Adrenal gland (tissue), 12 donors: ENCODE measurements around the gene VMAC. TPM values are rescaled to one million over a fixed set of nuclear protein-coding genes. Genes with fewer than 3 reads are reported as not detected.

Experiments used
- DNase-seq, 7 donors: peaks; one replicate each; pipeline ENCODE4 v3.0.0-alpha.2; 2019 to 2020
- H3K27ac ChIP-seq, 5 donors: fragments of 200-600 bp; sonication (generic) in 4 of 5; 1 replicate in 3 of 5; 2 replicates in 2 of 5; pipeline versions ENCODE4 v1.5.1 to v1.8.0; 2016 to 2020; ENCODE audit warnings: mild to moderate bottlenecking in 1 of 5
- H3K27me3 ChIP-seq: fragments of 200-600 bp; 2 replicates; pipeline ENCODE4 v1.8.0; 2021
- H3K36me3 ChIP-seq, 2 donors: fragments of 200-600 bp; replicated peaks in 1 of 2; 1 replicate in 1 of 2; 2 replicates in 1 of 2; pipeline versions ENCODE4 v1.5.1 to v1.8.0; 2018 to 2022
- H3K4me1 ChIP-seq, 2 donors: fragments of 200-600 bp; replicated peaks in 1 of 2; 1 replicate in 1 of 2; 2 replicates in 1 of 2; pipeline versions ENCODE4 v1.5.1 to v1.8.0; 2018 to 2021
- H3K4me3 ChIP-seq, 4 donors: fragments of 200-600 bp; sonication (generic) in 3 of 4; one replicate each; pipeline ENCODE4 v1.5.1; 2016 to 2018
- H3K9me3 ChIP-seq, 3 donors: fragments of 200-600 bp; sonication (generic) in 1 of 3; replicated peaks in 1 of 3; 1 replicate in 2 of 3; 2 replicates in 1 of 3; pipeline versions ENCODE4 v1.5.1 to v1.8.0; 2016 to 2021
- POLR2A ChIP-seq, 2 donors: fragments of 450-650 bp; IDR thresholded peaks; one replicate each; pipeline ENCODE4 v1.6.1; 2017; ENCODE audit warnings: antibody characterized with exemption in 2 of 2, mild to moderate bottlenecking in 2 of 2, moderate library complexity in 1 of 2
- WGBS, 4 donors: extraction: QIAGEN DNeasy Blood & Tissue Kit in 2 of 4; methylation state at CpG; one replicate each; pipeline versions ENCODE4 v1.1.5 to v1.1.7; 2013 to 2017; 5-methylcytosine and 5-hydroxymethylcytosine counted together
- intact Hi-C, 2 donors: fragments of 100-400 bp; cut with DNase I; formaldehyde crosslinking; loops; one replicate each; pipeline versions ENCODE4 v1.14.1 to v1.15.0; 2022 to 2023
- polyA plus RNA-seq, 3 donors: library from polyadenylated mRNA; stranded (reverse); fragments of 200-250 nt in 2 of 3; fragments of 350-450 nt in 1 of 3; fragmentation: Illumina TruSeq in 1 of 3; extraction: RNeasy Lipid Tissue Mini Kit (QIAGEN cat#74804) in 1 of 3; gene quantifications; one replicate each; pipeline ENCODE4 v1.2.3, GENCODE V29; 2013 to 2014
- total RNA-seq, 9 donors: library from RNA; depleted of rRNA in 4 of 9; stranded (reverse); fragments of >200 nt in 4 of 9; fragments of 120-200 nt in 1 of 9; fragmentation: NEBNext Ultra II Directional in 1 of 9; extraction: Animal tissue kit (Norgen Biotek cat#: 25700) in 1 of 9; gene quantifications; one replicate each; pipeline versions ENCODE4 v1.1.0 to v1.2.4, GENCODE V29; 2013 to 2023
- TF ChIP-seq, protein P1 (sequence below), 6 experiments: fragments of 450-650 bp in 4 of 6; fragments of 200-600 bp in 2 of 6; sonication (generic) in 1 of 6; IDR thresholded peaks; 1 replicate in 5 of 6; 2 replicates in 1 of 6; pipeline versions ENCODE4 v1.5.1 to v1.8.0; 2016 to 2021; ENCODE audit warnings: antibody characterized with exemption in 6 of 6, mild to moderate bottlenecking in 2 of 6, moderate library complexity in 1 of 6
- donor health status: healthy with polysubstance abuse.
- donor health status: Bipolar disorder and iron deficiency.
- donor health status: DM: yes; HTN: yes; CAD: no.
- donor health status: DM: no; HTN: no; CAD: no.
- donor health status: DM: no; HTN: no; CAD: no.
- donor health status: DM: yes; HTN: yes; CAD: no.

The VMAC gene
- total and polyA plus RNA-seq, 12 donors: 3.5 to 15.6 (median 8.3) TPM

DNA sequence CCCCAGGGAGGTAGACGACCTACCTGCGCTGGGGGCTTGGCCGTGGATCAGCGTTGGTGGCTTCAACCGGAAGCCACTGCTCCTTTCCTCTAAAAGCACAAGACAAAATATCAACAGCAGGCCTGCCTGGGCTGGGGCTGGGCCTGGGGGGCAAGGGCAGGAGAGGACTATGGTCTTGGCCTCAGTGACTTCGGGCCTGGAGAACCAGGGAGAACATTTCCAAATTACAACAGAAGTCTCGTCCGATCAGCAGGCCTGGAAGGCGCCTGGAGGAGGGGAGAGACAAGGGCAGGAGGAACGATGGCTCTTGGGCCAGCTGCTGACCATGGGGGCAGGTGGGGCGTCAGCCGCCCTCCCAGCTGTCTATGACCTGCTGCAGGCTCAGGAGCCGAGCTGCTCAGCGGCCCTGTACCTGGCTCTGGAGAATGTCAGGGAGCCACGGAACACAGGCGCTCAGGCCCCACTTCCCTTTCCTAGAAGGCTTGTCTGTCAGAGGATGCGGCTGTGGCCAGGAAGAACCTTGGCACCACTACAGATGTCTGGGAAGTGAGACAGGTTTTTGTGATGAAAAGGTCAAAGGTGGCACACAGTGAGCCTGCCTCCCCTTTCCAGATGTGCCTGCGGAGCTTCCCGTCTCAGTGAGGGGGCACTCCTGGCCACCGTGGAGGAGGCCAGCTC, 28.9 kb downstream of the VMAC start:
- Histone ChIP-seq H3K4me3 (no peak overlapping the region), H3K4me1 (peaks cover 0 to 28% of the 10 kb centered on the region in 2 donors), H3K27ac (peak overlapping the region in 2 of 5 donors; percentile 51 to 73), H3K27me3 (no peaks in the 10 kb centered on the region), H3K36me3 (peaks cover 0 to 48% of the 10 kb centered on the region in 2 donors), H3K9me3 (no peaks in the 10 kb centered on the region)
- WGBS, 4 donors: 74 to 86% (median 82%) methylated on average over 15 to 20 of the region's 20 CpGs
- TF ChIP-seq, protein P1, sequence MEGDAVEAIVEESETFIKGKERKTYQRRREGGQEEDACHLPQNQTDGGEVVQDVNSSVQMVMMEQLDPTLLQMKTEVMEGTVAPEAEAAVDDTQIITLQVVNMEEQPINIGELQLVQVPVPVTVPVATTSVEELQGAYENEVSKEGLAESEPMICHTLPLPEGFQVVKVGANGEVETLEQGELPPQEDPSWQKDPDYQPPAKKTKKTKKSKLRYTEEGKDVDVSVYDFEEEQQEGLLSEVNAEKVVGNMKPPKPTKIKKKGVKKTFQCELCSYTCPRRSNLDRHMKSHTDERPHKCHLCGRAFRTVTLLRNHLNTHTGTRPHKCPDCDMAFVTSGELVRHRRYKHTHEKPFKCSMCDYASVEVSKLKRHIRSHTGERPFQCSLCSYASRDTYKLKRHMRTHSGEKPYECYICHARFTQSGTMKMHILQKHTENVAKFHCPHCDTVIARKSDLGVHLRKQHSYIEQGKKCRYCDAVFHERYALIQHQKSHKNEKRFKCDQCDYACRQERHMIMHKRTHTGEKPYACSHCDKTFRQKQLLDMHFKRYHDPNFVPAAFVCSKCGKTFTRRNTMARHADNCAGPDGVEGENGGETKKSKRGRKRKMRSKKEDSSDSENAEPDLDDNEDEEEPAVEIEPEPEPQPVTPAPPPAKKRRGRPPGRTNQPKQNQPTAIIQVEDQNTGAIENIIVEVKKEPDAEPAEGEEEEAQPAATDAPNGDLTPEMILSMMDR (IDR thresholded peaks at IDR 0.05): no peak
- TF ChIP-seq POLR2A (IDR thresholded peaks at IDR 0.05): no peak
- no peak for DNase-seq
- intact Hi-C loops: no loop called here

- intact Hi-C loops: no loop called here
- DNase-seq: no peak
- Histone ChIP-seq H3K36me3 (peaks cover 0 to 43% of the 10 kb centered on the region in 2 donors), H3K4me3 (no peak overlapping the region), H3K27me3 (no peaks in the 10 kb centered on the region), H3K4me1 (peaks cover 0 to 28% of the 10 kb centered on the region in 2 donors), H3K27ac (peak overlapping the region in 2 of 5 donors; percentile 51 to 73), H3K9me3 (no peaks in the 10 kb centered on the region)
- no peak for TF ChIP-seq POLR2A (IDR thresholded peaks at IDR 0.05)
- TF ChIP-seq, protein P1 (IDR thresholded peaks at IDR 0.05): no peak
- 66 to 86% (median 79%) methylated on average over 4 to 5 of the region's 5 CpGs for WGBS, 4 donors
These were observed 29.4 kb downstream of the VMAC start for GRCh38 chr19:5934069-5934401.

GRCh38 chr19:5934774-5935472, 30.3 kb downstream of the VMAC start:
- H3K27ac ChIP-seq: peak overlapping the region in 2 of 5 donors; percentile 51 to 73
- no peaks in the 10 kb centered on the region for H3K27me3 ChIP-seq
- intact Hi-C loops: no loop called here
- DNase-seq: no peak
- peaks cover 0 to 28% of the 10 kb centered on the region in 2 donors for H3K4me1 ChIP-seq
- TF ChIP-seq, protein P1 (IDR thresholded peaks at IDR 0.05): no peak
- TF ChIP-seq POLR2A (IDR thresholded peaks at IDR 0.05): no peak
- WGBS, 4 donors: 63 to 73% (median 68%) methylated on average over 11 to 16 of the region's 16 CpGs
- peaks cover 0 to 40% of the 10 kb centered on the region in 2 donors for H3K36me3 ChIP-seq
- no peaks in the 10 kb centered on the region for H3K9me3 ChIP-seq
- no peak overlapping the region for H3K4me3 ChIP-seq

DNA sequence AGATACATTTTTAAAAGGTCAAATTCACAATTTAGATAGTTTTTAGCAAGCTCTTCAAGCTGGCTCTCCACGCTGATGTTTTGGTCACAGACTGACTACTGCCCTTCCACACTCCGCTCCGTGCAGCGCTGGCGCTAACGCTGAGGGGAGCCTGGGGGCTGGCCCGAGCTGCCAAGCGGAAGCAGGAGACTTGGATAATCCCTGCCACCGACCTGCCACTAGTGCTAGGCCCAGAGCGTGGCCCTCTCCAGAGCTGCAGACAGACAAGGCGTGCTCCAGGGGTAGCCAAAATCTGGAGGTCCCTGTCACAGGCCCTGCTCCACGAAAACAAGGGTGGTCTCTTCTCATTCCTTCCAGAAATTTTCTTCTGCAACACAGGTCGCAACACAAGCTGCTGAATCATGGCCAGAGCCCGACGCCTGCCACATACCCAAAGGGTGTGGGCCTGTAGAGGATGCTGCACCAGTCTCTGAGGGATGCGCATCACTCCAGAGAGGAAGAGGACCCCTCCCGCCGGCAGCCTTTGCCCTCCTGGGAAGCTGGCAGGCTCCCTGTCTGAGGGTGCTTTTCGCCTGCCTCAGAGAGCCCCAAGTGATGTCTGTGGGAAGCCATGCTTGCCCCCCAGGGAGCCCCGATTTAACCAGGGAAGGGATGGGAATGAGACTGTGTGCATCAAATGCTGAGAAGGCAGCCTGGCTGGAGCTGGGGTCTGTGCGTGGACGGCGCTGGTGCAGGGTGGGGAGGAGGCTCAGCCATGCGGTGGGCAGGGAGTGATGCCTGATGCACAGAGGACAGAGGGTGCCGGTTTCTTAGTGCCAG, 31.0 kb downstream of the VMAC start:
- Histone ChIP-seq H3K36me3 (peaks cover 0 to 40% of the 10 kb centered on the region in 2 donors), H3K27ac (peak overlapping the region in 2 of 5 donors; percentile 51 to 73), H3K9me3 (no peaks in the 10 kb centered on the region), H3K4me3 (no peak overlapping the region), H3K4me1 (peaks cover 0 to 28% of the 10 kb centered on the region in 2 donors), H3K27me3 (no peaks in the 10 kb centered on the region)
- TF ChIP-seq, protein P1 (IDR thresholded peaks at IDR 0.05): no peak
- TF ChIP-seq POLR2A (IDR thresholded peaks at IDR 0.05): no peak
- DNase-seq: no peak
- 75 to 81% (median 78%) methylated on average over 21 to 25 of the region's 25 CpGs for WGBS, 4 donors
- intact Hi-C loops: no loop called here
